ENCODE measurements around the gene TMEM8B.

DNA sequence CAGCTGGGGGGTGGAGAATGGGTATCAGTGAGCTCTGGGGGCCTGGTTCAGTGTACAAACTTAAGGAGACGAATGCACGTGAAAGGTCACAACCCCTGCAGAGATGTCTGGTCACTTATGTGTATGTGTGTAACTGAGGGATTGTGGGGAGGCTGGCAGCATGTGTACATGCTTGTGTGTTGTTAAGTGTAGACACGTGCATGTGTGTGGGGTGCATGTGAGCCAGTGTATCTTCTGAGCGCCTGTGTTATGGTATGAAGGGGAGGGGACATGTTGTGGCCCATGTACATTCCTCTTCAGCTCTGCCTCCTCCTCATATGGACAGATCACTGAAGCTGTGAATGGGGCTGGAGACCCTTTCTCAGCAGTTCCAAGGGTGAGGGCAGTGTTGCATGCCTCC, 2.0 kb downstream of the TMEM8B start:
- TF ChIP-seq CTCF (IDR thresholded peaks at IDR 0.05) (no peak), POLR2A (IDR thresholded peaks at IDR 0.05) (no peak)

All from lower leg skin (tissue), 3 donors.